DND-41 (cell line): ENCODE data around the gene CDC42BPG.

Source experiments
- ATAC-seq: fragments of 200-7000 bp; cut with Tn5 transposase; 3 replicates; pipeline ENCODE4 v1.9.1; 2021; ENCODE audit warnings: low read depth; ENCODE audit not compliant: insufficient read depth
- DNase-seq: peaks from one replicate; pipeline ENCODE4 v3.0.0-alpha.2; 2020
- H2AFZ ChIP-seq: 2 replicates; pipeline ENCODE4 v1.6.0; 2012; ENCODE audit warnings: low read depth, low read length
- H3K27ac ChIP-seq: 2 replicates; pipeline ENCODE4 v1.5.1; 2012; ENCODE audit warnings: low read length, inconsistent platforms
- H3K27me3 ChIP-seq: fragments of 200-600 bp; sonication (generic); 2 replicates; pipeline ENCODE4 v1.6.0; 2012; ENCODE audit warnings: low read length, mild to moderate bottlenecking, inconsistent platforms; ENCODE audit not compliant: insufficient read depth, poor library complexity
- H3K36me3 ChIP-seq: 2 replicates; pipeline ENCODE4 v1.5.1; 2012; ENCODE audit warnings: low read length, inconsistent platforms; ENCODE audit not compliant: insufficient read depth
- H3K4me1 ChIP-seq: 2 replicates; pipeline ENCODE4 v1.5.1; 2012; ENCODE audit warnings: mild to moderate bottlenecking, low read length; ENCODE audit not compliant: insufficient read depth
- H3K4me2 ChIP-seq: 2 replicates; pipeline ENCODE4 v1.6.0; 2012; ENCODE audit warnings: mild to moderate bottlenecking, moderate library complexity, low read length, inconsistent platforms; ENCODE audit not compliant: insufficient read depth
- H3K4me3 ChIP-seq, 2 experiments: fragments of 200-600 bp in 1 of 2; shearing (Covaris generic) in 1 of 2; 2 replicates each; pipeline ENCODE4 v1.5.1; 2012 to 2016; ENCODE audit warnings: inconsistent platforms in 2 of 2, low read length in 2 of 2, mild to moderate bottlenecking in 2 of 2, low read depth in 1 of 2, moderate library complexity in 1 of 2
- H3K79me2 ChIP-seq: 2 replicates; pipeline ENCODE4 v1.6.0; 2012; ENCODE audit warnings: low read length, inconsistent platforms; ENCODE audit not compliant: insufficient read depth
- H3K9ac ChIP-seq: 2 replicates; pipeline ENCODE4 v1.6.0; 2012; ENCODE audit warnings: low read depth, mild to moderate bottlenecking, inconsistent platforms, low read length, moderate library complexity
- H3K9me3 ChIP-seq: 2 replicates; pipeline ENCODE4 v1.5.1; 2012; ENCODE audit warnings: low read length, moderate library complexity, mild to moderate bottlenecking, inconsistent platforms; ENCODE audit not compliant: insufficient read depth, severe bottlenecking
- H4K20me1 ChIP-seq: 2 replicates; pipeline ENCODE4 v1.6.0; 2012; ENCODE audit warnings: low read length; ENCODE audit not compliant: insufficient read depth
- CTCF ChIP-seq: IDR thresholded peaks from 2 replicates; pipeline ENCODE4 v1.5.1; 2012; ENCODE audit warnings: borderline replicate concordance, low read length, moderate library complexity, mild to moderate bottlenecking; ENCODE audit not compliant: poor library complexity, severe bottlenecking; ENCODE audit errors: extremely low read depth
- EZH2 ChIP-seq: IDR thresholded peaks from 3 replicates; pipeline ENCODE4 v1.6.1; 2012; ENCODE audit warnings: borderline replicate concordance, low read depth, mild to moderate bottlenecking, moderate library complexity, low read length, inconsistent platforms; ENCODE audit not compliant: severe bottlenecking

CDC42BPG gene

GRCh38 chr11:64874308-64875240 is 30.1 kb upstream of the CDC42BPG start:
- no peak overlapping the region for H2AFZ ChIP-seq
- ATAC-seq (no peak), DNase-seq (no peak)
- H3K27me3 ChIP-seq: no peaks in the 10 kb centered on the region
- H3K79me2 ChIP-seq: peaks cover 45% of the 10 kb centered on the region
- H3K4me1 ChIP-seq: peaks cover 34% of the 10 kb centered on the region
- H4K20me1 ChIP-seq: peaks cover 38% of the 10 kb centered on the region
- H3K4me3 ChIP-seq: no peak overlapping the region
- H3K36me3 ChIP-seq: peaks cover 39% of the 10 kb centered on the region
- no peak overlapping the region for H3K4me2 ChIP-seq
- H3K27ac ChIP-seq: no peak overlapping the region
- no peak for TF ChIP-seq EZH2
- H3K9me3 ChIP-seq: no peaks in the 10 kb centered on the region
- H3K9ac ChIP-seq: no peak overlapping the region

GRCh38 chr11:64872790-64873488 is 28.5 kb upstream of the CDC42BPG start:
- no peak for TF ChIP-seq EZH2
- TF ChIP-seq CTCF: no peak
- Histone ChIP-seq H3K4me2 (no peak overlapping the region), H3K9ac (no peak overlapping the region), H3K4me3 (no peak overlapping the region), H3K4me1 (peaks cover 26% of the 10 kb centered on the region), H3K79me2 (peaks cover 37% of the 10 kb centered on the region), H3K27ac (no peak overlapping the region), H4K20me1 (peaks cover 39% of the 10 kb centered on the region), H2AFZ (no peak overlapping the region), H3K36me3 (peaks cover 45% of the 10 kb centered on the region), H3K9me3 (no peaks in the 10 kb centered on the region), H3K27me3 (no peaks in the 10 kb centered on the region)
- DNase-seq (no peak), ATAC-seq (no peak)

GRCh38 chr11:64871492-64871891 is 27.0 kb upstream of the CDC42BPG start:
- peaks cover 45% of the 10 kb centered on the region for H3K36me3 ChIP-seq
- no peak overlapping the region for H3K4me3 ChIP-seq
- peaks cover 25% of the 10 kb centered on the region for H4K20me1 ChIP-seq
- no peaks in the 10 kb centered on the region for H3K27me3 ChIP-seq
- TF ChIP-seq CTCF (no peak), EZH2 (no peak)
- H2AFZ ChIP-seq: no peak overlapping the region
- DNase-seq (no peak), ATAC-seq (no peak)
- no peak overlapping the region for H3K4me2 ChIP-seq
- H3K79me2 ChIP-seq: peaks cover 22% of the 10 kb centered on the region
- H3K9me3 ChIP-seq: no peaks in the 10 kb centered on the region
- no peak overlapping the region for H3K9ac ChIP-seq
- H3K27ac ChIP-seq: no peak overlapping the region
- H3K4me1 ChIP-seq: peaks cover 11% of the 10 kb centered on the region
